HG03442 (cell line): ENCODE results near the gene KIF5A.
"Not testable (repeated sequence)": the region's sequence is repeated elsewhere in the genome, so short reads cannot be mapped to it uniquely, and the experiment has no call there.

ENCODE experiments used
- ATAC-seq: cut with Tn5 transposase; IDR thresholded peaks from one replicate; pipeline ENCODE4 v1.9.1; 2021; ENCODE audit warnings: mild to moderate bottlenecking, moderate library complexity; ENCODE audit not compliant: unreplicated experiment

The KIF5A gene

GRCh38 chr12:57549909-57550640 lies at the start of gene KIF5A:
TSS of gene KIF5A (plus strand) at chr12:57550044. CDS start at chr12:57550272, 228 bp downstream.
- no peak for ATAC-seq

DNA sequence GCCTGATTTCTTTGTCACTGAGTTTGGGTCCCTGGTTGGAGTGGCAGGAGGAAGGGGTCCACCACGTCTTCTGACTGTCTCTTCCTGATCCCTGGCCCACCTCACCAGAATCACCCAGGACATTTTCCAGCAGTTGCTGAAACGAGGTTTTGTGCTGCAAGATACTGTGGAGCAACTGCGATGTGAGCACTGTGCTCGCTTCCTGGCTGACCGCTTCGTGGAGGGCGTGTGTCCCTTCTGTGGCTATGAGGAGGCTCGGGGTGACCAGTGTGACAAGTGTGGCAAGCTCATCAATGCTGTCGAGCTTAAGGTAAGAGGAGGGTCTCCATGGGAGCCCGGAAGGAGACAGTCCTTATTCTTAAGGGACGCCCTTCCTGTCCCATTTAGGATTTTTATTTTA lies 49.6 kb upstream of the KIF5A start:
- ATAC-seq: no peak

- ATAC-seq: not testable (repeated sequence)
These were observed 47.4 kb upstream of the KIF5A start for GRCh38 chr12:57502311-57502969.

DNA sequence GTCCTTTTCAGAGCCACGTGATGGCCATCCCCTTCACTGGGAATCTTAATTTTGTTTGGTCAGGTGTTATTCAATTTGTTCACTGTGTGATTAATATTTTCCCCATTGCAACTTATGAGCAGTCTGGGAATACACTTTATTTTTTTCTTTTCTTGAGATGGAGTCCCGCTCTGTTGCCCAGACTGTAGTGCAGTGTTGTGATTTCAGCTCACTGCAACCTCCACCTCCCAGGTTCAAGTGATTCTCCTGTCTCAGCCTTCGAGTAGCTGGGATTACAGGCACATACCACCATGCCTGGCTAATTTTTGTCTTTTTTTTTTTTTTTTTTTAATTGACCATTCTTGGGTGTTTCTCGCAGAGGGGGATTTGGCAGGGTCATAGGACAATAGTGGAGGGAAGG lies 43.3 kb upstream of the KIF5A start:
- not testable (repeated sequence) for ATAC-seq

- ATAC-seq: not testable (repeated sequence)
These were observed 42.0 kb upstream of the KIF5A start for GRCh38 chr12:57507796-57508195.

DNA sequence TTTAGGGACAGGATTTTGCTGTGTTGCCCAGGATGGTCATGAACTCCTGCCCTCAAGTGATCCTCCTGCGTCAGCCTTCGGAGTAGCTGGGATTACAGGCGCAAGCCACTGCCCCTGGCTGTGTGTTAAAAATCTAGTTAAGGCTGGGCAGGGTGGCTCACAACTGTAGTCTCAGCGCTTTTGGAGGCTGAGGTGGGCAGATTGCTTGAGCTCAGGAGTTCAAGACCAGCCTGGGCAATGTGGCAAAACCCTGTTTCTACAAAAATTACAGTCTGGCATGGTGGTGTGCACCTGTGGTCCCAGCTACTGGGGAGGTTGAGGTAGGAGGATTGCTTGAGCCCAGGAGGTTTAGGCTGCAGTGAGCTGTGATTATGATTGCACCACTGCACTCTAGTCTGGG lies 38.7 kb upstream of the KIF5A start:
- ATAC-seq: no peak

- no peak for ATAC-seq
These were observed 38.1 kb upstream of the KIF5A start for GRCh38 chr12:57511588-57512325.

DNA sequence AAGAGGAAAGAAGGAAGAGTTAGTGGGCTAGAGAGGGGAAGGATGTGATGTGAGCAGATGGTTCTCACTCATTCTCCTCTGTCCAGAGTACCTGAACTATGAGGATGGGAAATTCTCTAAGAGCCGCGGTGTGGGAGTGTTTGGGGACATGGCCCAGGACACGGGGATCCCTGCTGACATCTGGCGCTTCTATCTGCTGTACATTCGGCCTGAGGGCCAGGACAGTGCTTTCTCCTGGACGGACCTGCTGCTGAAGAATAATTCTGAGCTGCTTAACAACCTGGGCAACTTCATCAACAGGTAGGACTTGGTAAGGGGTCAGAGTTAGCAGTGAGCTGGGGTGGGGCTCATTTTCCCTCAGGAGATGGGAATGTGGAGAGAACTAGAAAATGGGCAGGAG lies 37.2 kb upstream of the KIF5A start:
- no peak for ATAC-seq

DNA sequence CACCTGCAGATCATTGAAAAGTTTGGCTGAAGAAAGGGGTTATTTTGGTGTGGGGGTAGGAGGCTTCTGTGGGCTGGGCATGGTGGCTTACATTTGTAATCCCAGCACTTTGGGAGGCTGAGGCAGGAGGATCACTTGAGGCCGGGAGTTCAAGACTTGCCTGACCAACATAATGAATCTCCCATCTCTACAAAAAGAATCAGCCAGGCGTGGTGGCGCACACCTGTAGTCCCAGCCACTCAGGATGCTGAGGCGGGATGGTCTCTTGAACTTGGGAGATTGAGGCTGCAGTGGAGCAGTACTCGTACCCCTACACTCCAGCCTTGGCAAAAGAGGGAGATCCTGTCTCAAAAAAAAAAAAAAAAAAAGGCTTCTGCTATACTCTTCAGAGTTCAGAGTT lies 36.6 kb upstream of the KIF5A start:
- no peak for ATAC-seq

- not testable (repeated sequence) for ATAC-seq
These were observed 36.2 kb upstream of the KIF5A start for GRCh38 chr12:57513677-57514076.

DNA sequence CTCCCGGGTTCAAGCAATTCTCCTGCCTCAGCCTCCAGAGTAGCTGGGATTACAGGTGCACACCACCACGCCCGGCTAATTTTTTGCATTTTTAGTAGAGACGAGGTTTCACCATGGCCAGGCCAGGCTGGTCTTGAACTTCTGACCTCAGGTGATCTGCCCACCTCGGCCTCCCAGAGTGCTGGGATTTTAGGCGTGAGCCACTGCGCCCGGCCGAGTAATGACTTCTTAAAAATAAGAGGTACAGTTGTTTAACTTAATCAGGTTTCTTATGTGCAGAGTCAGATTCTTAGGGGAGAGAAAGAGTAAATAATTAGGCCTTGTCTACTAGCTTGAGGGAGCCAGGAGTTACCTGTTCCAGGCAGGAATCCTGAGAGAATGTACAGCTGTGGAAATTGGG lies 35.6 kb upstream of the KIF5A start:
- ATAC-seq: not testable (repeated sequence)

- ATAC-seq: no peak
These were observed 35.0 kb upstream of the KIF5A start for GRCh38 chr12:57514720-57515407.

DNA sequence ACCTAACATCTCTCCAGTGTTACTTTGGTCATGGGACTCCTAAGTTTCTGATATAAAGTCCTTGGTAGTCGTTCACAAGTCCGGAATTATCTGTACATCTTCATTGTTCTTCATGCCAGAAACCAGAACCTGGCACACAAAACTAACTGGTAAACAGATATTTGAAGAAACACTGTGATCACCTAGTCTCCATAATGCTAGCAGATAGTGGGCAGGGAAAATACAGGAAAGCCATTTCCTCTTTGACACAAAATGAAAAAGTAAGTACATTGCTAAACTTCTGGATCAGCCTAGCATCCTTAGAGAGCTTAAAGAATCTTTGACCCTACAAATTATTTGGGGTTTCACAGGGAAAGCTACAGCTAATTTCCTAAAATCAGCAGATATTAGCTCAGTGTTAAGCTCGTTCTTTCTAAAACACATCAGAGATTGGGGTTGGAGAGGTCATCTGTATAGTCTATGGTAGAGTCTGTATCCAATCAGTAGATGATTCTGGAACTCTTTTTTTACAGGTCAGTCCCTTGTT lies 34.4 kb upstream of the KIF5A start:
- ATAC-seq: no peak

DNA sequence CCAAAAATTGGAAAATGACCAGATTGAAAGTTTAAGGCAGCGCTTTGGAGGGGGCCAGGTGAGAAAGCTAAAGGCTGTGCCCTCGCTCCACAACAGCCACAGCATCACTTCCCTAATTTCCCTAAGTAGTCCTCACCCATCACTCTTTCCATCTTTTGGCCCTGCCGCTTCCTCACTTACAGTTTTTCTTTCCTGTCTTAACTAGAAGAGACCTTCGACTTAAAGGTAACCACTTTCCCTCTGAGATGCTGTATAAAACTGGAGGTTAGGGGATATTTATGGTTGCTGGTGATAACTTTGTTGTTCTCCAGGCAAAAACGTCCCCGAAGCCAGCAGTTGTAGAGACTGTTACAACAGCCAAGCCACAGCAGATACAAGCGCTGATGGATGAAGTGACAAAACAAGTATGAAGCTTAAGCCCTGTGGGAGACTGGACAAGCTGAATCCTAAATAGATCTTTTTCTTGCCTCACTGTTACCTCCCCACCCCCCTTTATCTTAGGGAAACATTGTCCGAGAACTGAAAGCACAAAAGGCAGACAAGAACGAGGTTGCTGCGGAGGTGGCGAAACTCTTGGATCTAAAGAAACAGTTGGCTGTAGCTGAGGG lies 33.8 kb upstream of the KIF5A start:
- no peak for ATAC-seq

DNA sequence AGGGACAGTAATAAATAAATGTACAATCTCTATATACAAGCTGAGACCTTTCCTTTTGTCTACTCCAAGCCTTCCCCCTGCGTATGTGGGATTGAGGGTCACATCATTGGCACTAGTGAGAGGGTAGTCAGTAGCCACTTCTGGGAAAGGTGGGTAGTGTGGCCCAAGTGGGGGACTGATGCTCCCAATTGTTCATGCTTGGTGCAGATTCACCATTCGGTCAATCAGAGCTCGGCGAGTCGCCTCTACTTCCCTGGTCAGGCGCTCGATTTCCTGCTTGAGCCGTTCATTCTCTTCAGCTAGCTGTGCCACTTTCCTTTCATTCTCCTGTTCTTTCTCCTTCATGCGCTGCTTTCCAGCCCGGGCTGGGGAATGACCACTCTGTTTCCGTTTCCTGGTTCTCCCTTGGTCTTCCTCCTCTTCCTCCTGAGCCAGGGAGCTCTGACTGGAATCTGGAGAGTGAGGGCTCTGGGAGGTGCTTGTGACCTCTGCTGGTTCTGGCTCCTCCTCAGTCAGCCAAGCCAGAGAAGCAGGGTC lies 33.2 kb upstream of the KIF5A start:
- ATAC-seq: no peak

- ATAC-seq: no peak
These were observed 32.7 kb upstream of the KIF5A start for GRCh38 chr12:57517187-57517586.

DNA sequence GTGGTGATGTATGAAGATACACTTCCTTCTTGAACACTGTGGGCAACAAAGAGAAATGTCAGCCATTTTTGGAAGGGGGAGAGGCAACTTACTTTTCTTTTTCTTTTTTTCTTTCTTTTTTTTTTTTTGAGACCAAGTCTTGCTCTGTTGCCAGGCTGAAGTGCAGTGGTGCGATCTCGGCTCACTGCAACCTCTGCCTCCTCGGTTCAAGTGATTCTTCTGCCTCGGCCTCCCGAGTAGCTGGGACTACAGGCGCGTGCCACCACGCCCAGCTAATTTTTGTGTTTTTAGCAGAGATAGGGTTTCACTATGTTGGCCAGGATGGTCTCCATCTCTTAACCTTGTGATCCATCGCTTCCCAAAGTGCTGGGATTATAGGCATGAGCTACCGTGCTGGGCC lies 32.1 kb upstream of the KIF5A start:
- not testable (repeated sequence) for ATAC-seq

GRCh38 chr12:57518176-57518919 lies 31.5 kb upstream of the KIF5A start:
- no peak for ATAC-seq

DNA sequence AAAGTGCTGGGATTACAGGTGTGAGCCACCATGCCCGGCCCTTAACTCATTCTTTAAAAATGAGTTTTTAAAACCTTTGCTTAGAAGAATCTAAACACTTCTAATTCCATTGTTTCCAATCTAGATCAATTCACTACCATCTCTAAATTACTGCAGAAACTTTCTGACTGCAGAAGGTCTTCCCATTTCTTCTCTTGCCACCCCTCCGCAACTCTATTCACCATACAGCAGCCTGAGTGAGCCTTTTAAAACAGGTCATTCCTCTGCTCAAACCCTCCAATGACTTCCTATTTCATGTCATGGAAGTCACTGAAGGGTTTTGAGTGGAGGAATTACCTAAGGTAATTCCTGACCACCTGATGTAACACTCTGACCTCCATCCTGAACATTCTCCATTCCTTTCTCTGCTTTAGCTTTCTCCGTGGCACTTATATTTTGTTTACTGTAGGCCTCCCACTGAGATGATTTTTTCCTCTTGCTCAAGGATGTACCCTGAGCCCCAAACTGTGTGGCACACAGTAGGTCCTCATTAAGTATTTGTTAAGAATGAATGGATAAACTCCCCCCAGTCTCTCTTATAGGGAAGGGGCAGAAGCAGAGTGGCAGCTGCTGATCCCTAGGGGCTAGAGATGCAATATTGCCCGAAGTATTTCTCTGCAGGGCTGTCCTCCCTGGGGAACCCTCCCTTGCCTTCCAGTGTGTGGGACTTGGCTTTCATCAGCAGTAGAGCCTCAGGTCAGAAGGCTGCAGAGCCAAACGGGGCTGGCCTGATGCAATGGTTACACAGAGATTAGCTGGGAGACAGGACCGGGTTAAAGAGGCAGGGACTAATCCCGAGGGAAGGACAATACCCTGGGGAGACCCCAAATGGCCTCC lies 30.7 kb upstream of the KIF5A start:
- no peak for ATAC-seq
